Measurements from ENCODE around the gene SLC25A24. TPM values are rescaled to one million over a fixed set of nuclear protein-coding genes. Genes with fewer than 3 reads are reported as not detected.

The SLC25A24 gene
- total RNA-seq, 2 donors from 2014 or later, result 55.5 to 94.6 TPM

DNA sequence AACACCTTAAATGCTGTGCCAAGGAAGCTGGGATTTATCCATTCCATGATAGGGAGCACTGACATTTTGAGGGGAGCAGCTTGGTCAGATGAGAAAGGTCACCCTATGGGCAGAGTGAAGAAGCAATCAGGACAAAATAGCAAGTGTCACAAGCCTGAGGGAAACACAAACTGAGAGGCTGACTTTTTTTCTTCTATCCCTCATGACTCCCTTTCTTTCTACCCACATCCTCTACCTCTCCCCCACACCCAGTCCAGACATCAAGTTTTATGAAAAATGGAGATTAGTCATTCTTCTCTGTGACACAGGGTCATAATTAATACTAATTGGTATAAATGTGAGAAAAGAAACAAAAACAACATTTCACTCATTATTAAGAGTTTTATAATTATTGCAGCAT lies 103.1 kb downstream of the SLC25A24 start:
- no peaks in the 10 kb centered on the region for H3K36me3 ChIP-seq
- TF ChIP-seq, protein P1, sequence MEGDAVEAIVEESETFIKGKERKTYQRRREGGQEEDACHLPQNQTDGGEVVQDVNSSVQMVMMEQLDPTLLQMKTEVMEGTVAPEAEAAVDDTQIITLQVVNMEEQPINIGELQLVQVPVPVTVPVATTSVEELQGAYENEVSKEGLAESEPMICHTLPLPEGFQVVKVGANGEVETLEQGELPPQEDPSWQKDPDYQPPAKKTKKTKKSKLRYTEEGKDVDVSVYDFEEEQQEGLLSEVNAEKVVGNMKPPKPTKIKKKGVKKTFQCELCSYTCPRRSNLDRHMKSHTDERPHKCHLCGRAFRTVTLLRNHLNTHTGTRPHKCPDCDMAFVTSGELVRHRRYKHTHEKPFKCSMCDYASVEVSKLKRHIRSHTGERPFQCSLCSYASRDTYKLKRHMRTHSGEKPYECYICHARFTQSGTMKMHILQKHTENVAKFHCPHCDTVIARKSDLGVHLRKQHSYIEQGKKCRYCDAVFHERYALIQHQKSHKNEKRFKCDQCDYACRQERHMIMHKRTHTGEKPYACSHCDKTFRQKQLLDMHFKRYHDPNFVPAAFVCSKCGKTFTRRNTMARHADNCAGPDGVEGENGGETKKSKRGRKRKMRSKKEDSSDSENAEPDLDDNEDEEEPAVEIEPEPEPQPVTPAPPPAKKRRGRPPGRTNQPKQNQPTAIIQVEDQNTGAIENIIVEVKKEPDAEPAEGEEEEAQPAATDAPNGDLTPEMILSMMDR (IDR thresholded peaks at IDR 0.05), result no peak

DNA sequence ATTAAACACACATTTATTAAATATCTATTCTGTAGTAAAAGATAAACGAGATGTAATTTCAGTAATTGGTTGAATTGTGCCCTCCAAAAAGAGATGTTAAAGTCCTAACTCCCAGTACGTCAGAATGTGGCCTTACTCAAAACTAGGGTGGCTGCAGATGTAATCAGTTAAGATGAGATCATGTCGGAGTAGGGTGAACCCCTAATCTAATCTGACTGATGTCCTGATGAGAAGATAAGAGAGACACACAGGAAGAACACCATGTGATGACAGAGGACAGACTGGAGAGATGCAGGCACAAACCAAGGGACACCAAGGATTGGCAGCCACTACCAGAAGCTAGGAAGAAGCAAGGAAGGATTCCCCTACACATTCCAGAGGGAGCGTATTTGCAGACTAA lies 104.1 kb downstream of the SLC25A24 start:
- DNase-seq, result no peak
- TF ChIP-seq, protein P1 (IDR thresholded peaks at IDR 0.05), result no peak
- Histone ChIP-seq H3K9me3 (no peaks in the 10 kb centered on the region), H3K9ac (ENCODE audit: low read depth in 2 of 2, low read length in 2 of 2) (no peak overlapping the region), H3K27me3 (no peaks in the 10 kb centered on the region), H3K4me1 (no peaks in the 10 kb centered on the region), H3K4me3 (no peak overlapping the region), H3K27ac (no peak overlapping the region), H3K36me3 (no peaks in the 10 kb centered on the region)
- intact Hi-C loops (cut with DNase I), result no loop called here

More for the DNA sequence above, 103.1 kb downstream of the SLC25A24 start:
- Histone ChIP-seq H3K27me3 (no peaks in the 10 kb centered on the region), H3K9ac (ENCODE audit: low read depth in 2 of 2, low read length in 2 of 2) (no peak overlapping the region), H3K4me3 (no peak overlapping the region), H3K9me3 (no peaks in the 10 kb centered on the region), H3K27ac (no peak overlapping the region), H3K4me1 (no peaks in the 10 kb centered on the region)
- DNase-seq, result no peak
- intact Hi-C loops (cut with DNase I), result no loop called here

DNA sequence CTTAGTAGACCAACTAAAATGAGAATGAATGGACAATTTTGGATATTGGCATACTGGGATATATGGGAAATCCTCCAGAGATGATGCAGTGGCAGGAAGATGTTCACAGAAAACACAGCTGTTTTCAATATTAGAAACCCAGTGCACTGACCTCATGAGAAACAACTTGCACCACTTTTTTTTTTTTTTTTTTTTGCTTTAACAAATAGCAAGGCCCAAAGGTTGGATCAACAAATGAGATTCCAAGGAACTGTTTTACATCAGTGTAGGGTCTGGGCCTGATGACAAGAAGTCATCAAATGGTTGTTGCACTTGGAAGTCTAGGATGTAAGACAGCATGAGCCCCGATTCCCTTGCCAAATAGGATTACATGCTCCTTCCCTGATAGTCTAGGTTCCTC lies 110.7 kb downstream of the SLC25A24 start:
- no peak overlapping the region for H3K27ac ChIP-seq
- no peaks in the 10 kb centered on the region for H3K27me3 ChIP-seq
- TF ChIP-seq, protein P1 (IDR thresholded peaks at IDR 0.05), result no peak
- no peak for DNase-seq
- H3K4me1 ChIP-seq, result no peaks in the 10 kb centered on the region
- no peaks in the 10 kb centered on the region for H3K9me3 ChIP-seq
- intact Hi-C loops (cut with DNase I), result no loop called here
- H3K4me3 ChIP-seq, result no peak overlapping the region
- no peaks in the 10 kb centered on the region for H3K36me3 ChIP-seq
- no peak overlapping the region for H3K9ac ChIP-seq (ENCODE audit: low read depth in 2 of 2, low read length in 2 of 2)

DNA sequence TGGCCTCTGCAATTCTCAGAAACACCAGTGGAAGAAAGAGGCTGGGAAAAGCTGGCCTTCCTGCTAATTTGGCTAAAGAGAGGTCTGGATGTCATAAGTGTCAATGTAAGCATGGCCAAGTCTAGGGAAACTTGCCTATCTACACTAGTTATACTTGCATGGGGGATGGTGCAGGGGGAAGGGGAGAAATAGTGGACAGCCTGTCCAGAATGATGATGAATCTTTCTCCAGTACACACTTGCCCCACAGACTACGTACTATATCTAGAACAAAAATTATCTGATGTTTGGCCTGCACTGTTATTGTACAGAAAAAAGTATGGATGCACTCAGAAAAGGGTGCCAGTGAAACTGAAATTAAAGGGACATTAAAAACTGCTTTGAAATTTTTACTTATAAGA lies 114.5 kb downstream of the SLC25A24 start:
- Histone ChIP-seq H3K9me3 (no peaks in the 10 kb centered on the region), H3K36me3 (no peaks in the 10 kb centered on the region), H3K4me1 (no peaks in the 10 kb centered on the region), H3K4me3 (no peak overlapping the region), H3K9ac (ENCODE audit: low read depth in 2 of 2, low read length in 2 of 2) (no peak overlapping the region), H3K27ac (no peak overlapping the region), H3K27me3 (no peaks in the 10 kb centered on the region)
- intact Hi-C loops (cut with DNase I), result no loop called here
- DNase-seq, result no peak
- TF ChIP-seq, protein P1 (IDR thresholded peaks at IDR 0.05), result no peak

- intact Hi-C loops (cut with DNase I), result no loop called here
- Histone ChIP-seq H3K27ac (no peak overlapping the region), H3K9me3 (no peaks in the 10 kb centered on the region), H3K27me3 (no peaks in the 10 kb centered on the region), H3K4me3 (no peak overlapping the region), H3K36me3 (no peaks in the 10 kb centered on the region), H3K4me1 (no peaks in the 10 kb centered on the region), H3K9ac (ENCODE audit: low read depth in 2 of 2, low read length in 2 of 2) (no peak overlapping the region)
- no peak for DNase-seq
- TF ChIP-seq, protein P1 (IDR thresholded peaks at IDR 0.05), result no peak
Observed at GRCh38 chr1:108084866-108085477, 115.2 kb downstream of the SLC25A24 start.

Other genes with a start within 250 kb of the SLC25A24 start
- gene VAV3, start 235.2 kb downstream of the SLC25A24 start, total RNA-seq, result 100 to 1,000 TPM in 1 of 2 donors, 10 to 100 TPM in 1; 73.0 to 135 TPM
- gene NBPF4, start 43.7 kb upstream of the SLC25A24 start, total RNA-seq, result under 1 TPM; 0.37 to 0.59 TPM
- gene NBPF6, start 250.0 kb upstream of the SLC25A24 start, total RNA-seq, result under 1 TPM in 1 of 2 donors, not detected in 1; 0.86 TPM